Femur (tissue), 1 donor: ENCODE results near the gene SLC5A9.
"Not testable (repeated sequence)": the region's sequence is repeated elsewhere in the genome, so short reads cannot be mapped to it uniquely, and the experiment has no call there.

ENCODE experiments used
- DNase-seq: peaks from one replicate; pipeline ENCODE4 v3.0.0-alpha.2; 2017

SLC5A9 gene

DNA sequence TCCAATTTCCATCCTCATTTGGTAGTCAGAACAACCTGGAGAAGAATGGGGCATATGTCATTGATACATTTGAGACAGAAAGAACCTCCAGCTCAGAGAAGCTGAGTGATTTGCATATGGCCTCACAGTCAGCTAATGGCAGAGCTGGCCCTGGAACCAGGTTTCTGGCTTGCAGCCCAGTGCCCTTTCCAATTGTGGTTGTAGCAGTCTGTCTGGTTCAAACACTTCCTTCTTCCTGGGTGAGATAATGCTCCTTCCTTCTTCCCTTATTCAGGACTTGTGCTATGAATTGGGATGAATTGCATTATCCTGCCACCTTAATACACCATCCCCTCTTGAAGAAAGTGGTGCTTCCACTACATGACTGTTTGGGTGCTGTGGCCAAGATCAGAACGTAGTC, 24.2 kb downstream of the SLC5A9 start:
- DNase-seq, result no peak

- no peak for DNase-seq
Observed at GRCh38 chr1:48248356-48248755, 25.8 kb downstream of the SLC5A9 start.

DNA sequence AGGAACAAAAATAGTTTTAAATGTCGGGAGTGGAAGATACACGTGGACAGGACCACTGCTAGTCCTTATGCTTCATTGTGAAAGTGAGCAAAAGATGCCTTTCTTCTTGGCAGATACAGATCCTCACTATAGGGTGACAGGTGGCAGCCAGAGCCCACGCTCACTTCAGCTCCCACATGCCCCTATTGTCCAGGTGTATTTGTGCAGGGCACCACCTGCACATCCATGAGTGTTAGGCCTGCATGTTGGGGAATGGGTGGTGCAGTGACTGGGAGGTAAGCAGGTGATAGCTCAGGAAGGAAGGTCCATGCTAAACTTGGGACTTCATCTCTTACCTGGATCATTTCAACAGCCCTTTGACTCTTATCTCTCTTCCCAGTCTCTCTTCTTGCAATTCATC, 27.4 kb downstream of the SLC5A9 start:
- DNase-seq, result no peak

DNA sequence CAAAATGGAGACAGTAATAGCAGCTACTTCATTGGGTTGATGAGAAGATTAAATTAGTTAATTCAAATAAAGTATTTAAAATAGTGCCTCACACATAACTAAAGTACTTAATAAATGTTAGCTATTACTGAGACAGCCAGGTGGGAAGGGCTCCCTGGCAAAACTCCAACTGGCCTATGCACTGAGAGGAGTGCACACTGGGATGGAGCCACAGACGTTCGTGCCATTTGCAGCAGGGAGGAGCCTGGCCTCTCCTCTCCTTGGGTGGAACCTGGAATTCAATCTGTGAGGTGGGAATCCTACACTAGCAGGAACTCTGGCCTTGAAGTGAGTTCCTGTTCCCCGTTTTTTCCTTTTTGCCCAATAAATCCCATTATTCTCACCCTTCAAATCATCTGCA, 28.1 kb downstream of the SLC5A9 start:
- no peak for DNase-seq

GRCh38 chr1:48251323-48251722, 28.8 kb downstream of the SLC5A9 start:
- DNase-seq, result no peak

DNA sequence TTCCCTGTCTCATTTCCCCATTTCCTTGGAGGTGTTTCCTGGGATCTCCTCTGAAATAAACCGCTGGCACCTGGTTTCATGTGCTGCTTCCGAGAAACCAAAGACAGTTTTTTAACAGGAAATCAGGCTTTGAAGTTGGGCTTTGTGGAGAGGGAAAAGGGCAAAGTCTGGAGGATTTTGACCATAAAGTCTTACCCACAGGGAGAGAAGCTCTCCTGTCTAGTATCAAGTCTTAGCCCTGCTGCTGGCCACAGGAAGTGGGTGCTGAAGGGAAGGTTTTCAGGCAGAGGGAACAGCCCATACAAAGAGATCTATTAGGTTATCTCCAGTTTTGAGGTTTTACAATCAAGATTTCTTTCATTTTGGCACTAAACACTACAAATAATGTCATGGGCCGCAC, 29.3 kb downstream of the SLC5A9 start:
- no peak for DNase-seq

DNA sequence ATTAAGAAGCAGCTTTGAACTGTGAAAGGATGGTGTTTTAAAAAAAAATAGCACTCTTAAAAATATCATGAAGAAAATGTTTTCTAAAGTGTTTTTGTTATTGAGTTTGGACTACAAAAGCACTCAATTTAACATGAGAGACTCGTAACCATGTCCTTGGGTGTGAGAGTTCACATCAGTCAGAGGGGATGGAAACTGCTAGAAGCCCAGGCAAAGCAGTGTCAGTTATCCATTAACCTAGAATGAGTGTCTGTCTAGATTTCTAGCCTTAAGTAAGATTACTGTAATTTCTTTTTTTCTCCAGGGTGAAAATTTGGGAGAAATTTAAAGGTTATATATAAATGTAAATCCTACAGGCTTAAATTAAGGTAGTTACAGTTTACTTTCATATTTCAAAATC, 31.7 kb downstream of the SLC5A9 start:
- no peak for DNase-seq

GRCh38 chr1:48258106-48258505, 35.6 kb downstream of the SLC5A9 start:
- no peak for DNase-seq

GRCh38 chr1:48261881-48262400, 39.4 kb downstream of the SLC5A9 start:
- no peak for DNase-seq

- DNase-seq, result no peak
Observed at GRCh38 chr1:48263041-48263440, 40.5 kb downstream of the SLC5A9 start.

DNA sequence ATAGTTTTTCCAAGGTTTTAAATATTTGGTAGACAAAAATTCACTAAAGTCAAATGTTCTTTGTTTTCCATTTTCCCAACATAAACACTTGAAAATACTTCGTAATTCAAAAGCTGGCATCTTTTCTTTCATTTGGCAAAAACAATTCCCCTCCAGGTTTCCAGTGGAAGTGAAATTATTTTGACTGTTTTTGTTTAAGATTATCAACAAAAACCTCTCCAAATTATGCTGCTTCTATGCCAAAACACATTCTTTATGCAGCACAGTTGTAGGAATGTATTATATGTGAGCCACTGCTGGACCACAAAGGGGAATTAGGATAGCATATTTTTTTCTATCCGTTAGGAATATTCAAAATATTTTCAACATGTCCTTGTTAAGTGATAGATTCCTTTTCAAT, 44.1 kb downstream of the SLC5A9 start:
- no peak for DNase-seq

- not testable (repeated sequence) for DNase-seq
Observed at GRCh38 chr1:48277437-48277836, 54.9 kb downstream of the SLC5A9 start.

- not testable (repeated sequence) for DNase-seq
Observed at GRCh38 chr1:48282329-48282728, 59.8 kb downstream of the SLC5A9 start.

GRCh38 chr1:48284696-48285420, 62.3 kb downstream of the SLC5A9 start:
- DNase-seq, result not testable (repeated sequence)

- DNase-seq, result no peak
Observed at GRCh38 chr1:48285525-48285924, 63.0 kb downstream of the SLC5A9 start.

DNA sequence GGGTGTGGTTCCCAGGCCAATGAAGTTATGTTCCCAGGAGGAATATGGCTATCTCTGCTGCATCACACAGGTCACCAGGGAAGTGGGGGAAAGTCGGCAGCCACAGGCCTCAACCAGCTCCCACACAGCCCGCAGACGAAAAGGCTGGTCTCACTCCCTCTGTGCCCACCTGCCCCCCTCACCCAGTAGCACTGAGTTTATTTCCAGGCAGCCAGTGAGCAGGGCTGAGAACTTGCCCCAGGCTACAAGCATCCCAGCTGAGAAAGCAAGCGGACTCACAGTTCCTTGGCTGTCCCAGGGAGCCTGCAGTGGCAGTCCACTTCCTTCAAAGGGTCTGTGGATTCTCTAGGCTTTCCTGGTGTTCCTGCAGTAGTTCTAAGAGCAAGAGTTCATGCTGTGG, 68.9 kb downstream of the SLC5A9 start:
- no peak for DNase-seq

- DNase-seq, result no peak
Observed at GRCh38 chr1:48292706-48293105, 70.2 kb downstream of the SLC5A9 start.

DNA sequence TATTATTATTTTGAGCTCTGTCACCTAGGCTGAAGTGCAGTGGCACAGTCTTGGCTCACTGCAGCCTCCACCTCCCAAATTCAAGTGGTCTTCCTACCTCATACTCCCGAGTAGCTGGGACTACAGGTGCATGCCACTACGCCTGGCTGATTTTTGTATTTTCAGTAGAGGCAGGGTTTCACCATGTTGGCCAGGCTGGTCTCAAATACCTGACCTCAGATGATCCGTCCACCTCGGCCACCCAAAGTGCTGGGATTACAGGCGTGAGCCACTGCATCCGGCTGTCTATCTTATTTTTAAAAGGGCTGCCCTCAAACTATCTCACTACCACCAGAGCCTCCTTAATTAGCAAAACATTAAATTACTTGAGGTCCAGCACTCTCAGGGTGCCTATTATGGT, 71.6 kb downstream of the SLC5A9 start:
- not testable (repeated sequence) for DNase-seq

DNA sequence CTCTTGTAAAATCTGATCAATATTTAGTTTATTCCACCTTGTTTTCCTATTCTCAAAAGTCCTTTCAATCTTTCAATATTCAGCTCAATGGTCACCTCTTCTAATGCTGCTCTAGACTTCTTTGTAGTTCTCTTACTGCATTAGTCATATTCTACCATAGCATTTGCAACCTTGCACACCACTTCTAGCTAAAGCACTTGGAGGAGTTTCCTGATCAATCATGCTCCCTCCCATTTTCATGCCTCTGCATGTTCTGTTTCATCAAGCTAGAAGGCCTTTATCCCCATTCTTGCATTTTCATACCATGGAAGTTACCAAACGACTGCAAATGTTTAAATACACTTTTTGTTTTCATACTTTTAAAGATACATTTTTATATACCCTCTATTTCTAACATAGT, 72.1 kb downstream of the SLC5A9 start:
- no peak for DNase-seq
